HG02884 (cell line): ENCODE results near the gene ATG14.
"Not testable (repeated sequence)": the region's sequence is repeated elsewhere in the genome, so short reads cannot be mapped to it uniquely, and the experiment has no call there.

ENCODE experiments used
- ATAC-seq: cut with Tn5 transposase; IDR thresholded peaks from one replicate; pipeline ENCODE4 v1.9.1; 2021; ENCODE audit warnings: mild to moderate bottlenecking, moderate library complexity; ENCODE audit not compliant: unreplicated experiment

The ATG14 gene

DNA sequence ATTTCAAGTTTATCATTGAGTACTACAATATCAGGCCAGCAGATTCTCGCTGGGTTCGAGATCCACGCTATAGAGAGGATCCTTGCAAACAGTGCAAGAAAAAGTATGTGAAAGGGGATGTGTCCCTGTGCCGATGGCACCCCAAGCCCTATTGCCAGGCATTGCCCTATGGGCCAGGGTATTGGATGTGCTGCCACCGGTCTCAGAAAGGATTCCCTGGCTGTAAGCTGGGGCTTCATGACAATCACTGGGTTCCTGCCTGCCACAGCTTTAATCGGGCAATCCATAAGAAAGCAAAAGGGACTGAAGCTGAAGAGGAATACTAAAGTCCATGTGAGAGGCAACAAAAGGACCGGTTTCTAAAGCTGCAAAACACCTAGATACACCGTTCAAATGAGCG is 59.4 kb downstream of the ATG14 start:
- no peak for ATAC-seq

DNA sequence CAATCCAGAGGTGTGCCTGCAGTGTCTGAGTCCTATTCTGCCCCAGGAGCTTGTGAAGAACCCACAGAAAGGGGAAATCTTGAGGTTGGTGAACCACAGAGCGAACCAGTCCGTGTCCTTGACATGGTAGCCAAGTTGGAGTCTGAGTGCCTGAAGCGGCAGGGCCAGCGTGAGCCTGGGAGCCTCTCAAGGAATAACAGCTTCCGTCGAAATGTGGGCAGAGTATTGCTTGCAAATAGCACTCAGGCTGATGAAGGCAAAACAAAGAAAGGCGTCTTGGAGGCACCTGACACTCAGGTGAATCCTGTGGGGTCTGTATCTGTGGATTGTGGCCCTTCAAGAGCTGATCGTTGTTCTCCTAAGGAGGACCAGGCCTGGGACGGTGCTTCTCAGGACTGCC is 60.5 kb downstream of the ATG14 start:
- no peak for ATAC-seq

DNA sequence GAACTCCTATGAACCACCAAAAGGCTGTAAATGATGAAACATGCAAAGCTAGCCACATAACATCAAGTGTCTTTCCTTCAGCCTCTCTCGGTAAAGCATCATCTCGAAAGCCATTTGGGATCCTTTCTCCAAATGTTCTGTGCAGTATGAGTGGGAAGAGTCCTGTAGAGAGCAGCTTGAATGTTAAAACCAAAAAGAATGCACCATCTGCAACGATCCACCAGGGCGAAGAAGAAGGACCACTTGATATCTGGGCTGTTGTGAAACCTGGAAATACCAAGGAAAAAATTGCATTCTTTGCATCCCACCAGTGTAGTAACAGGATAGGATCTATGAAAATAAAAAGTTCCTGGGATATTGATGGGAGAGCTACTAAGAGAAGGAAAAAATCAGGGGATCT is 61.2 kb downstream of the ATG14 start:
- no peak for ATAC-seq

DNA sequence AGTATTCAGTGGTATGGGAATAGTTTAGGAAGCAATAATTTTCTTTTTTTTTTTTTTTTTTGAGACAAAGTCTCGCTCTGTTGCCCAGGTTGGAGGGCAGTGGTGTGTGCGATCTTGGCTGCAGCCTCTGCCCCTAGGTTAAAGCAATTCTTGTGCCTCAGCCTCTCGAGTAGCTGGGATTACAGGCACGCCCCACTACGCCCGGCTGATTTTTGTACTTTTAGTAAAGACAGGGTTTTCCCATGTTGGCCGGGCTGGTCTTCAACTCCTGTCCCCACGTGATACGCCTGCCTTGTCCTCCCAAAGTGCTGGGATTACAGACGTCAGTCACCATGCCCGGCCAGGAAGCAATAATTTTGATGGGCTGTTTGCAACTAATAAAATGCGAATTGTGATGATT is 62.1 kb downstream of the ATG14 start:
- ATAC-seq = no peak

DNA sequence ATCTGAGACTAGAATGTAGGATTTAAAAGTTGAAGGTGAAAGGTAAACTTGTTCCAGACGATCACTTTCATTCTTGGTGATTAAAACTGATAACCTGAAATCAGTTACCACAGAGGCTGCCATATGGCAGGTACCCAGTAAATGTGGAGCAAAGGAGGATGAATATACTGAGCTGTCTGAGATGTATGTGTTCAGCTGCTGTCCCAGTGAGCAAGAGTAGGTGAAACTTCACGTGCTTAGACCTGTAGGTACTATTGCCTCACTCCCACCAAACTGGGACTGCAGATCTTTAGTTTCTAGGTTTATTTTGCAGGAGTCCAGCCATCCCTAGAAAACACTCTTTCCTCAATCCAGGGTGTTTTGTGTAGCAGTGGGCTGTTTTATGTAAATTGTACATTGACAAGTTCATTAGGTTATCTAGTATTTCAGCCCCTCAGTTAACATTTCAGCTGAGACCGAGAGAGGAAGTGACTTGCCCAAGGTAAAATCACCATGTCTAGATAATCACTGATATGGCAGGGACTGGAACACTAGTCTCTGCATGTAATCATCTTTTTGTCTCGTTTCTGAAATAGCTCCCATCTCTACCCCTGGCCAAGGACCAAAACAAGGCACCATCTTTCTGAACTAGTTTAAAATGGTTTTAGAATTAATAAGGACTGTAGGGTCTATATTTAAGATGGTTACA is 62.7 kb downstream of the ATG14 start:
- ATAC-seq = no peak

DNA sequence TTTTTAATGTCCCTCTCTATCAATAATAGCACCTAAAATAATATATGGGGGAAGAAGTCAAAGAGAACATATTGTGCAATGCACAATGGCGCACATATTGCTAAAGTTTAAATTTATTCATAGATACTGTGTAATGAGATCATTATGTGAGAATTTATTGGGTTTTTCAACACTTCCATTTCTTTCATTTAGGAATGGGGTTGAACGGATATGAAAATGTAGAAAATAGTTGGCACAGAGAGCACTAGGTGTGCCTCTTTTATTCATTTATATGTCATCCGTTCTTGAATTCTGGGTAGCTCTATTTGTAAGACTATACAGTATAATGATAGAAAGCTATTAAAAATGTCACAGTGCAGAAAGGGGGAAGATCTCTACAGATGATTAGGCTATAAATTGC is 63.9 kb downstream of the ATG14 start:
- ATAC-seq = no peak

DNA sequence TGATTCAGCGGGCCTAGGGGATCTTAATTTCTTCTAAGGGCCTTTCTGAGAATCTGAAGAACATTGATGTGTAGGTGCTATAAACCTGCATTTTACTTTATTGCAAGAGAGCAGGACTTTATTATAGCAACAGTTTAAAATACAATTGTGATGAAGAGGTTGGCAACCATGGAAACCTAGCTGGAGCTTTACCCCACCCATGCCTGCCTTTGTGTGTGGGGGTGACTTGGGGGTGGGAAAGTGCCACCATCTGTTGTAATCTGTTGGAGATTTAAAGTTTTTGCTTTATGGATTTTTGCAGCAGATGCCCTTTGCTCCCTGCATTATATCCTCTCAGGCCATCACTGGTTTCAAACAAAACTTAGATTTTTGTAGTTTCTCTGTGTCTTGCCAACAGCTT is 64.6 kb downstream of the ATG14 start:
- no peak for ATAC-seq

DNA sequence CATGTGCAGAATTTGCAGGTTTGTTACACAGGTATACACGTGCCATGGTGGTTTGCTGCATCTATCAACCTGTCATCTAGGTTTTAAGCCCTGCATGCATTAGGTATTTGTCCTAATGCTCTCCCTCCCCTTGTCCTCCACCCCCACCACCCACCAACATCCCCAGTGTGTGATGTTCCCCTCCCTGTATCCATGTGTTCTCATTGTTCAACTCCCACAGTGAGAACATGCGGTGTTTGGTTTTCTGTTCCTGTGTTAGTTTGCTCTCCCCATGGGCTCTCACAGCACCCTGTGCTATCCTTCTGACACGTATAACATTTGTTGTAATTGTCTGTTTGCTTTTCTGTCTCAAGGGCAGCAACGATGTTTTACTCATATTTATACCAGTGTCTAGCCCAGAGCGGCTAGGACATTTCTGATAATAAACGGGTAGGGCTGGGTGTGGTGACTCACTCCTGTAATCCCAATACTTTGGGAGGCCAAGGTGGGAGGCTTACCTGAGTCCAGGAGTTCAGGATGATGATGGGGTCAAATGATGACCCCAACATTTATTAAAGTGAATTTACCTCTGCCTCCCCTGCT is 67.0 kb downstream of the ATG14 start:
- not testable (repeated sequence) for ATAC-seq

DNA sequence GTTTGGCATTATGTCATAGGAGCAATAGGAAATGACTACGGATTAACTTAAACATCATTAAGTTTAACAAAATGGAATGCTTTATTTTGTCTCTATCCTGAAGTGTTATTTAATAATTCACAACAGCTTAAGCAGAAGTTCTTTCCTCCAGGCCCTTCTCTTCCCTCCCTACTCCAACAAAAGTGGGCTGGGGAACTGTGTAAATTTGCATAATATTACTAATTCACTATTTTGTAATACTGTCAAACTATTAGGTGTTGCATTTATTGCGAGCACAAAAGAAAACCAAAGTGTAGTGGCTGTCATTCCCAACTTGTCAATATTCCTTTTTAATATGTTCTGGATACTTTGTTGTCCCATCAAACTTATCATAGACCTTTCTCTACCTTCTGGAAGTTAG is 69.8 kb downstream of the ATG14 start:
- no peak for ATAC-seq

DNA sequence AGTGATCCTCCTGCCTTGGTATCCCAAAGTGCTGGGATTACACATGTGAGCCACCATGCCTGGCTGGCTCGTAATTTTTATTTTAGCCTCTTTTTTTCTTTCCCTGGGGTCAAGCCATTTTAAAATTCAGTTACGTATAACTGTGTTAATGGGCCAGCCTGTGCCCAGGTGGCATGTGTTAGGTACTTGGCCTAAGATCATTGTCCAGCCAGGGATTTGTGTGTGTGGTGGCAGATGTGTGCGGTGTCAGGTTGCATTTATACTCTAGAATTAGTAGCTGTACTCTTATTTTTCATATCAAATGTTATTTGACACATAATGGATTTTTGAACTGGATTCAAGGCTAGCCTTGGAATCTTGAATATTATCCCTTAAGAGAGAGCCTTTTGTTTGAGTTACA is 71.1 kb downstream of the ATG14 start:
- no peak for ATAC-seq

DNA sequence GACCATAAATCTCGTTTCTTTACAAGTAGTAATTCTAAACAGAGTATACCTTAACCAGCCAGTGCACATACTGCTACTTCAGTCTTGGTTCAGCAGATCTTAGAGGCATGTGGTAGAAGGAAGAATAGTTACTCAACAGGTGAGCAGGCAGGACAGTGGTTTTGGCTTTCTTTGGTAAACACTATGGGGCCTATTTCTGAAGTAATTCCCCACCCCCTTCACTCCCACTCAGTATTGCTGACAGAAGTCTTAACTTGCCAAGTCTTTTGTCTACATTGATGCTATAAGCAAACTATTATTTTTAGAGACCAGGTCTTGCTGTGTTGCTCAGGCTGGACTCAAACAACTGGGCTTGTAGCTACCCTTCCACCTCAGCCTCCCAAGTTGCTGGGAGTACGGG is 71.9 kb downstream of the ATG14 start:
- ATAC-seq = peak; percentile 92

DNA sequence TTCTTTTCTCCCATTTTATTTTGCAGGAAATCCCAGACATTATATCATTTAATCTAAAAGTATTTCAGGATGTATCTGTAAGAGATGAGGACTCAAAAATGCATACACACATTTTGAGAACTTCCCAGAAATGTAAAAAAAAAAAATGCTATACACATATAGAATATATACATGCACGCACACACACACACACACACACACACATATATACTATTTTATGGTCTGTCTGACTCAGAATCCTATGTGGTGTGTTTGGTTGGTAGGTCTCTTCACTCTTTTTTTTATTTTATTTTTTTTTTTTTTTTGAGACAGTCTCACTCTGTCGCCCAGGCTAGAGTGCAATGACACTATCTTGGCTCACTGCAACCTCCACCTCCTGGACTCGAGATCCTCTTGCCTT is 74.9 kb downstream of the ATG14 start:
- ATAC-seq = no peak

DNA sequence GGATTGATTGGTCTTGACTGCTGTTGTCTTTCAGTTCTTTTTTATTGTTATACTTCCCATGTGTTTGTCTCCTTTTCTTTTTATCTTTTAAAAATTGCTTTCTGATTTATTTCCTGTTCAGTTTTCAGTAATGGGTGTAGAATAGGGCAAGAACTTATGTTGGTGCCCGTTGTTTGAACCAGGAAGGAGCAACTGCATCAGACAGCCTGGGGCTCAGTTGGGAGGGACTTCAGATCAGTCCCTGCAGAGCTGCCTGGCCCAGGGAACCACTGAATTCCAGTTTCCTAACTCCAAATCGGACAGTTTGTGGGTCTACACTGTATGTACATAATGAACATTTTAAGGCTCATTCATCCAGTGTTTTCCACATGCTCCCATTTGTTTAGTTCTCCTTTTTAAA is 75.5 kb downstream of the ATG14 start:
- no peak for ATAC-seq

DNA sequence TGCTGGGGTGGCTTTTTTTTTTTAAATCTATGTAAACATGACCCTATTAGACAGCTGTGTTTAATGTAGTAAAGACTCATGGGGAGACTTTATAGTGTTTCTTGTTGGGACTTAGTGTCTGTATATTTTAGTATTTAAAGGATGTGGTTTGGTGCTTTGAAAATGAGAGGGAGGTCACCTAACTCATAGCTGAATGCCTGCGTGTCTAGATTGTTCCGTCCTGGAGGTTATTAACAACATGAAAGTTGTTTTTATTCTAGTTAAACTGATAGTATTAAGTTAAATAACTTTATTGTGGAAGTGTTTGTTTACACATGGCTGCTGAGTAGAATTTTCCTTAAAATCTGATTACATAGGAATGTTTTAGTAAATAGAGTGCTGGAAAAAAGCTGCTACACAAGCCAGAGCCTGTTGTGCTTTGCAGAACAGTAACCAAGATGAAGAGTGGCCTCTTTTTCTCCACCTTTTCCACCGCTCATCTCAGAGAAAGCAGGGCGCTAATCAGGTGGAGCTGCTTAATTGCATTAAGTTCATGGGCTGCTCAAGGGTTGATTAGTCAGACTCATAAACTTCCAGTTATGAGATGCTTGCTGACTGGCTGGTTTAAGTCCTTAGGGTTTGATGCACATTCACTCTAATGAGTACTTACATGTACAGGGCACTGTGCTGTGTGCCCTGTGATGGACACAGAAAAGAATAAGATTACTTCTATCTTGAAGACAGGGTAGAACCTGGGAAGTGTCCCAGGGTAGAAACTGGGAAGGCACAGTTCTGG is 77.7 kb downstream of the ATG14 start:
- peak; percentile 51 for ATAC-seq

DNA sequence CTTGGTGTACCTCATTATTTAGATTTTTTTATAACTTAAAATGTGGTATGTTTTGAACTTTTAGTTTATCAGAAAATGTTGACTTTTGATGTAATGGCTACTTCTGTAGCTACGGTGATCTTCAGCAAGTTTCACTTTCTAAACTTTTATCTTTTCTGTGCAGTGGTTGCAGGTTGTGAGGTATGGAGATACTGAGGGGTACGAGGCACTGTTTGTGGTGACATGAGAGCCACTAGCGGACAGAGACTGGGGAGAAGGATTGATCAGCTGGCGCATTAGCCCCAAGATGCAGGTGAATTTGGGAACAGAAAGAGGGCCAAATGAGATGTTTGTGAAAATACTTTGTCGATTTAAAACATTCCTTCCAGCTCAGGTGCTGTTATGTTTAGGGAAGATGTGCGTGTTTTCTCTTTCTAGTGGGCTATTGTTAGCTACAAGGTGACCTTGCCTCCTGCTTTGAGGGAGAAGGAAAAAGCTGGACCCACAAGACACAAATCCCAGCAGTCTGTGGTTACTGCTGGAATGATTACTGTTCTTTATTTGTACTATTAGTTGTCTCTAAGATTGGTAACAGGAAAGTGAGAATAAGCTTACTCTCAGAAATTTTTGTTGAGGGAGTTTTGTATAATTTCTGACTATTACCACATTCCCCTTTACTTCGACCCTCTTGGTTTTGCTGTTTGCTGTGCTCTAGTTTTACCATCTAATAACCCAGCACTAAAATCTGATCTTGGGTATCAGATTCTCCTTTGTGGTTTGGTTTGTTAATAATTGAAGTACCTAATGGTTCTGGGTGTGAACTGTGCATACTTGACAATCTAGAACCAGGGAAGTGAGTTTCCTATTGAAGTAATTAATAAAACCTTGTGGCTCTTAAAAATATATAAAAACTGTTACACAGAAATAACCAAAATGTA is 78.7 kb downstream of the ATG14 start:
- ATAC-seq = no peak

DNA sequence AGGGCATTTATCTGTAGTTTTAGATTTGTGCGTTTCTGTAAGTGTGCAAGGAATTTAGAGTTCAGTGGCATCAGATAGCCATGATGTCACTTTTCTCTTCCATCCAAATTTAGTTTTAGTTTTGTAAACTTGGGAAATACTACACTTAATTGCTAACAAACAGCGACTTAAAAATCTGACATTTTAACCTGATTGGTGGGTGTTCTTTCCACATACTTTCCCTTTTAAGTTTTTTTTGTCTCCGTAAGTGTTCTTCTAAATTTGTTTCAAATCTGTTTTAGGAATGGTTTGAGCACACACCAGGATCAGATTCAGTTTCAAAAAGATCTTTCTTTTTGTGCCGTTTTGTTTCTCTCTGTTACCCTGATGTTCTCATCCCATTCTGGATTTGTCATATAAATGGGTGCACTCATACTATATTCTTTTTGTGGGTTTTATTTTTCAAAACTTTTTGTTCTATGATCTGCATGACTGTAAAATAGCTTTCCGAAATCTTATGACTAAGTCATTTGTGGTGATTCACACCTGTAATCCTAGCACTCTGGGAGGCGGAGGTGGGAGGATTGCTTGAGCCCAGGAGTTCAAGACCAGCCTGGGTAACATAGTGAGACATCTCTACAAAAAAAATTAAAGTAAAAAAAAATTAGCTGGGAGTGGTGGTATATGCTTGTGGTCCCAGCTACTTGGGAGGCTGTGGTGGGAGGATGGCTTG is 81.5 kb downstream of the ATG14 start:
- ATAC-seq = no peak

DNA sequence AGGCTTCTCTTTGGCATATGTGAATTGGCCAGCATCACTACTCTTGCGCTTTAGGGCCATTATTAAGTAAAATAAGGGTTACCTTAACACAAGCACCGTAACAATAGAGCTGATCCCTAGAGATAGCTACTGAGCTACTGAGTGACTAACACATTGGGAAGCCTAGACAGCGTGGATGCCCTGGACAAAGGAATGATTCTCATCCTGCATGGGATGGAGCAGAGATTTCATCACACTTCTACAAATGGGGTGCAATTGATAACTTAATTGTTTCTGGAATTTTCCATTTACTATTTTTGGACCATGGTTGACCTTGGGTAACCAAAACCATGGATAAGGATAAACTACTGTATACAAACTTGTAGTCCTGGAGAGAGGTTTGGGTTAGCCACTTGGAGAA is 83.3 kb downstream of the ATG14 start:
- ATAC-seq = no peak

DNA sequence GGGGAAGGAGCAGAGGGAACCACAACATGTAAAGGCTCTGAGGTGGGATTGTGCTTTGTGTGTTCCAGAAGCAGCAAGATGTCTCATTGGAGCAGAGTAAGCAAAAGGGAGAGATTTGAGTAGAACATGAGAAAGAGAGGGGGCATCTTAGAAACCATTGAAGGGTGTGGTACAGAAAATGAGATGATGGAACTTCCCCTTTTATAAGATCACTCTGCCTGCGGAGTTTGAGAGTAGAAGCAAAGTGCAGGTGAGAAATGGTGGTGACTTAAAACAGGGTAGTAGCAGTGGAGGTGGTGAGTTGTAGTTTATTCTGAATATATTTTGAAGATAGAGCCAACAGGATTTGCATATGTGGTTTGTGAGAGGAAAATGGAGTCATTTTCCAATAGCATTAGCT is 84.5 kb downstream of the ATG14 start:
- ATAC-seq = peak; percentile 84

DNA sequence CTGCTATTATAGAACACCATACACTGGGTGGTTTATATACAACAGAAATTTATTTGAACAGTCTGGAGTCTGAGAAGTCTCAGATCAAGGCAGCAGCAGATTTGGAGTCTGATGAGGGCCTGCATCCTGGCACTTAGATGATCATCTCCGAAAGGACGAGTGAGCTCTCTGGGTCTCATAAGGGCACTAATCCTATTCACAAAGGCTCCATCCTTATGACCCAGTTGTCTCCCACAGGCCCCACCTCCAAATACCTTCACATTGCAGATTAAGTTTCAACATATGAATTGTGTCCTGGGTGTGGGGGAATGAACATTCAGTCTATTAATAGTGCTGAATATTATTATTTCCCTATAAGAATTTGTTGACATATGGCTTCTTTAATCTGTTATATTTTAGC is 86.8 kb downstream of the ATG14 start:
- ATAC-seq = no peak

DNA sequence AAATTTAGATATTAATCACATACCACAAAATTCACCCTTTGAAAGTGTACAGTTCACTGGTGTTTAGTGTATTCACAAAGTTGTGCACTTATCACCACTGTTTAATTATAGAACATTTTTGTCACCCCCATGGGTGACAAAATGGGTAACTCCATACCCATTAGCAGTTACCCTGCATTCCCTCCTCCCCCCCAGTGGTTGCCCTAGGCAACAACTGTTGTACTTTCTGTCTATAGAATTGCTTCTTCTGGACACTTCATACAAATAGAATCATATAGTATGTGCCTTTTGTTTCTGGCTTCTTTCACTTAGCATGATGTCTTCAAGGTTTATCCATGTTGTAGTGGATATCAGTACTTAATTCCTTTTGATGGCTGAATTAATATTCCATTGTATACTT is 87.7 kb downstream of the ATG14 start:
- no peak for ATAC-seq

DNA sequence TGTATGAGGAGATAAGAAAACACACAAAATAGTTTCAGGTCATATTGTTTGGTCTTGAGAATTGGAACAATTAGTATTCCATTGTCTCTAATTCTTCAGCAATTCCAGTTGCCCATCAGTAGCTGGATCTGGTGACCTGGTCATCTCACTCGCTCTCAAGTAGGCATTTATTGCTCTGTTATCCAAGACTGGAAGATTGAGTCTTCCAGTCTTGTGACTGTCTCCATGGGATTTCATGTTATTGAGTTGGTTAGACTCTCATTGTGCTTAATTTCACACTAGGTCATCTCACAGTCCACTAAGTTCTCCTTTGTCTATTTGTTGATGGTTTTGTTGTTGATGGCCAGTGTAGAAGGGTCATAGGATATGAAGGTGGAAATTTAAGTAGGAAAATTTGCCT is 92.9 kb downstream of the ATG14 start:
- no peak for ATAC-seq
